ENCODE data around the gene PLCB4.
"Not testable (repeated sequence)": the region's sequence is repeated elsewhere in the genome, so short reads cannot be mapped to it uniquely, and the experiment has no call there.

- not testable (repeated sequence) for TF ChIP-seq CTCF (optimal IDR thresholded peaks at IDR 0.05 in 1 of 3, IDR thresholded peaks at IDR 0.05 in 1 of 3, conservative IDR thresholded peaks at IDR 0.05 in 1 of 3; ENCODE audit: extremely low read depth in 1 of 3, insufficient read depth in 2 of 3, low read length in 3 of 3); EZH2 (IDR thresholded peaks at IDR 0.05; ENCODE audit: low read length)
Measured at GRCh38 chr20:9385345-9386310, 316.7 kb downstream of the PLCB4 start.
